Smooth muscle cell (in vitro differentiated cells): ENCODE measurements around the gene SMIM5. TPM values are rescaled to one million over a fixed set of nuclear protein-coding genes. Genes with fewer than 3 reads are reported as not detected.

ENCODE experiments used
- DNase-seq: peaks from one replicate; lab custom pipeline; 2025; ENCODE audit not compliant: unreplicated experiment; lab: John Stamatoyannopoulos, UW
- H2AFZ ChIP-seq: fragments of 200-600 bp; sonication (generic); 2 replicates; pipeline ENCODE4 v1.6.0; 2016; ENCODE audit warnings: antibody characterized with exemption, low read depth, mild to moderate bottlenecking
- H3F3A ChIP-seq: fragments of 200-600 bp; sonication (generic); 2 replicates; pipeline ENCODE4 v1.6.0; 2017; ENCODE audit warnings: antibody characterized with exemption, low read depth
- H3K27ac ChIP-seq: fragments of 200-600 bp; sonication (generic); 2 replicates; pipeline ENCODE4 v1.5.1; 2016; ENCODE audit warnings: low read depth, mild to moderate bottlenecking
- H3K27me3 ChIP-seq: fragments of 200-600 bp; sonication (generic); 2 replicates; pipeline ENCODE4 v1.6.1; 2016; ENCODE audit warnings: low read depth, mild to moderate bottlenecking
- H3K36me3 ChIP-seq: fragments of 200-600 bp; sonication (generic); 2 replicates; pipeline ENCODE4 v1.5.1; 2016; ENCODE audit warnings: low read depth
- H3K4me1 ChIP-seq: fragments of 200-600 bp; sonication (generic); 2 replicates; pipeline ENCODE4 v1.5.1; 2016; ENCODE audit warnings: low read depth
- H3K4me2 ChIP-seq: fragments of 200-600 bp; sonication (generic); 2 replicates; pipeline ENCODE4 v1.6.0; 2016; ENCODE audit warnings: mild to moderate bottlenecking
- H3K4me3 ChIP-seq: fragments of 200-600 bp; sonication (generic); 2 replicates; pipeline ENCODE4 v1.5.1; 2016; ENCODE audit warnings: mild to moderate bottlenecking
- H3K79me2 ChIP-seq: fragments of 200-600 bp; sonication (generic); 2 replicates; pipeline ENCODE4 v1.6.0; 2016; ENCODE audit warnings: low read depth, mild to moderate bottlenecking
- H3K9ac ChIP-seq: fragments of 200-600 bp; sonication (generic); 2 replicates; pipeline ENCODE4 v1.6.0; 2016; ENCODE audit warnings: low read depth
- H3K9me3 ChIP-seq: fragments of 200-600 bp; sonication (generic); replicated peaks from 2 replicates; pipeline ENCODE4 v1.5.1; 2016; ENCODE audit warnings: low read depth
- H4K20me1 ChIP-seq: fragments of 200-600 bp; sonication (generic); 2 replicates; pipeline ENCODE4 v1.6.0; 2016; ENCODE audit warnings: low read depth
- WGBS: methylation state at CpG from one replicate; pipeline ENCODE4 v1.1.7; 2016; ENCODE audit warnings: low lambda C conversion rate; 5-methylcytosine and 5-hydroxymethylcytosine counted together
- polyA plus RNA-seq: library from polyadenylated mRNA; unstranded; fragments of >200 nt; fragmentation: Nextera tagmentation; extraction: Ambion mirVana; gene quantifications from 2 replicates; pipeline ENCODE4 v1.2.1, GENCODE V29; 2016
- total RNA-seq: library from RNA; depleted of rRNA; stranded (reverse); fragments of >200 nt; gene quantifications from 2 replicates; pipeline ENCODE4 v1.2.3, GENCODE V29; 2014
- TF ChIP-seq, protein P1 (sequence below): fragments of 200-600 bp; sonication (generic); IDR thresholded peaks from 2 replicates; pipeline ENCODE4 v1.5.1; 2017; ENCODE audit warnings: borderline replicate concordance, mild to moderate bottlenecking, antibody characterized with exemption; ENCODE audit not compliant: insufficient read depth, poor library complexity, severe bottlenecking

SMIM5 gene
- total and polyA plus RNA-seq, 2 experiments from 2014 or later: 0.13 to 0.80 TPM

- Histone ChIP-seq H2AFZ (no peak overlapping the region), H3K9me3 (no peaks in the 10 kb centered on the region), H3K9ac (no peak overlapping the region), H3K79me2 (no peaks in the 10 kb centered on the region), H3F3A (no peaks in the 10 kb centered on the region), H3K27me3 (no peaks in the 10 kb centered on the region), H4K20me1 (no peaks in the 10 kb centered on the region), H3K4me3 (no peak overlapping the region), H3K36me3 (no peaks in the 10 kb centered on the region), H3K4me1 (no peaks in the 10 kb centered on the region), H3K27ac (no peak overlapping the region), H3K4me2 (no peak overlapping the region)
- TF ChIP-seq, protein P1, sequence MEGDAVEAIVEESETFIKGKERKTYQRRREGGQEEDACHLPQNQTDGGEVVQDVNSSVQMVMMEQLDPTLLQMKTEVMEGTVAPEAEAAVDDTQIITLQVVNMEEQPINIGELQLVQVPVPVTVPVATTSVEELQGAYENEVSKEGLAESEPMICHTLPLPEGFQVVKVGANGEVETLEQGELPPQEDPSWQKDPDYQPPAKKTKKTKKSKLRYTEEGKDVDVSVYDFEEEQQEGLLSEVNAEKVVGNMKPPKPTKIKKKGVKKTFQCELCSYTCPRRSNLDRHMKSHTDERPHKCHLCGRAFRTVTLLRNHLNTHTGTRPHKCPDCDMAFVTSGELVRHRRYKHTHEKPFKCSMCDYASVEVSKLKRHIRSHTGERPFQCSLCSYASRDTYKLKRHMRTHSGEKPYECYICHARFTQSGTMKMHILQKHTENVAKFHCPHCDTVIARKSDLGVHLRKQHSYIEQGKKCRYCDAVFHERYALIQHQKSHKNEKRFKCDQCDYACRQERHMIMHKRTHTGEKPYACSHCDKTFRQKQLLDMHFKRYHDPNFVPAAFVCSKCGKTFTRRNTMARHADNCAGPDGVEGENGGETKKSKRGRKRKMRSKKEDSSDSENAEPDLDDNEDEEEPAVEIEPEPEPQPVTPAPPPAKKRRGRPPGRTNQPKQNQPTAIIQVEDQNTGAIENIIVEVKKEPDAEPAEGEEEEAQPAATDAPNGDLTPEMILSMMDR: no peak
- 93% methylated on average over 12 of the region's 12 CpGs for WGBS
- no peak for DNase-seq
These were observed 30.6 kb upstream of the SMIM5 start for GRCh38 chr17:75602644-75603043.

DNA sequence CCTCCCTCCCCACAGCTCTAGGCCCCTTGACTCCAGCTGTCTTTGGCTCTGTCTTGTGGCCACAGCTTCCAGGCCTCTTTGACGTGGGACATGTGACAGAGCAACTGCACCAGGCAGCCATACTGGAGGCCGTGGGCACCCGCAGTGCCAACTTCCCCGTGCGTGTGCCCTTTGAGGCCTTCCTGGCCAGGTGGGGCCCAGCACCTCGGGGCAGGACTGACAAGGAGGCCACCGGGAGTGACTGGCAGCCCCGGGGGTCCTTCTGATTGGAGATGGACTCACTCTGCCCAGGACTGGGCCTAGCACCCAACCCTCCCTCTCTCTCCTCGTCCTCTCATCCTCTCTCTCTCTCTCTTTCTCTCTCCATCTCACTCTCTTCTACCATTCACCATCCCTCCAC is 30.1 kb upstream of the SMIM5 start:
- Histone ChIP-seq H3K27me3 (no peaks in the 10 kb centered on the region), H3K4me2 (no peak overlapping the region), H2AFZ (no peak overlapping the region), H3K9me3 (no peaks in the 10 kb centered on the region), H3K4me3 (no peak overlapping the region), H4K20me1 (no peaks in the 10 kb centered on the region), H3K4me1 (no peaks in the 10 kb centered on the region), H3K9ac (no peak overlapping the region), H3F3A (no peaks in the 10 kb centered on the region), H3K36me3 (no peaks in the 10 kb centered on the region), H3K27ac (no peak overlapping the region), H3K79me2 (no peaks in the 10 kb centered on the region)
- WGBS: 78% methylated on average over 9 of the region's 9 CpGs
- TF ChIP-seq, protein P1: no peak
- DNase-seq: no peak

DNA sequence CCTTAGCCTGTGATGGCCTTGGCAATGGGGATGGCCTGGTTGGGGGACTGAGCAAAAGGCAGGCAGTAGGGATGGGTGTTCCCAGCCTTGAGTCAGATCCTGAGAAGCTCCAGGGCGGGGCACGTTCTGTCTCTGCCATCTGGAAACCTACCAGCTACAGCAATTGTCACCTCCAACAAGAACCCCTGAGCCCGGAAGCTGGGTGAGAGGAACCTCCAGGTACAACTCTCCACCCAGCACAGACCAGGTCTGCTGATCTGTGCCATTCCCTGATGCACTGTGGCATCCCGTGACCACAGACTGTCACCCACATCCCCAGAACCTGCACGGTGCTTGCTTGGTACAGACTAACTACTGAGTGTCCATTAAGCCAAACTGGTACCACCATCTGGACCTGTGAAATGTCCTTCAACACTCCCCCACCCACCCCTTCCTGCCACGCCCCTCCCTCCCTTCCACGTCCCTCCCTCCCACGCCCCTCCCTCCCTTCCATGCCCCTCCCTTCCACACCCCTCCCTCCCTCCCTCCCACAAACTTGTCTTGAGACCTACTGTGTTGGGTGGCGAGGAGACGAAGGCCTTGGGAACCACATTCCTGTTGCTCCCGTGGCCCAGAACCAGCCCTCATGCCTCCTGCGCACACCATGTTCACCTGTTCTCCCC is 29.1 kb upstream of the SMIM5 start:
- no peak overlapping the region for H3K27ac ChIP-seq
- no peaks in the 10 kb centered on the region for H3F3A ChIP-seq
- DNase-seq: no peak
- H3K27me3 ChIP-seq: no peaks in the 10 kb centered on the region
- no peaks in the 10 kb centered on the region for H3K36me3 ChIP-seq
- no peak overlapping the region for H3K4me3 ChIP-seq
- 93% methylated on average over 7 of the region's 12 CpGs for WGBS
- H4K20me1 ChIP-seq: no peaks in the 10 kb centered on the region
- H3K9ac ChIP-seq: no peak overlapping the region
- TF ChIP-seq, protein P1: no peak
- H3K79me2 ChIP-seq: no peaks in the 10 kb centered on the region
- no peak overlapping the region for H3K4me2 ChIP-seq
- H2AFZ ChIP-seq: no peak overlapping the region
- H3K4me1 ChIP-seq: no peaks in the 10 kb centered on the region
- H3K9me3 ChIP-seq: no peaks in the 10 kb centered on the region

DNA sequence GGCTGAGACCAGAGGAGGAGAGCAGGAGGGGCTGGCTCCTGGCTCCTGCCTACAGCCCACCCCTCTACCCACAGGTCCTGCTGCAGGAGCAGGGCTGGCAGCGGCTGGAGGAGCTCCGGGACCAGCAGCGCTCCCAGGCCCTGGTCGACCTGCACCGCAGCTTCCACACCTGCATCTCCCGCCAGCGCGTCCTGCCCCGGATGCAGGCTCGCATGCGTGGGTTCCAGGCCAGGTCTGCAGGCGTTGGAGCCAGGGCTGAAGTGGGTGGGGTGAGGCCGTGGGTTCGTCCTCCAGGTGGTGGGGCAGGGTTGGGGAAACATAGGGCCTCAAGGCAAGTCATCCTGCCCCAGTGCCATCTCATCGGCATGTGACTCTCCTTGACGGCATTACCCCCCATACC is 27.4 kb upstream of the SMIM5 start:
- Histone ChIP-seq H3K4me1 (no peaks in the 10 kb centered on the region), H3K36me3 (no peaks in the 10 kb centered on the region), H3K9me3 (no peaks in the 10 kb centered on the region), H3K27ac (no peak overlapping the region), H2AFZ (no peak overlapping the region), H3F3A (no peaks in the 10 kb centered on the region), H3K27me3 (no peaks in the 10 kb centered on the region), H3K4me3 (no peak overlapping the region), H3K79me2 (no peaks in the 10 kb centered on the region), H4K20me1 (no peaks in the 10 kb centered on the region), H3K9ac (no peak overlapping the region), H3K4me2 (no peak overlapping the region)
- DNase-seq: no peak
- WGBS: 100% methylated on average over 12 of the region's 16 CpGs
- TF ChIP-seq, protein P1: no peak
